Natural killer cell (primary cell): ENCODE results near the gene UTP11. TPM values are rescaled to one million over a fixed set of nuclear protein-coding genes. Genes with fewer than 3 reads are reported as not detected.
A peak's percentile ranks its signal among the peaks of the same experiment; 100 is the strongest.

Source experiments
- ATAC-seq, 3 donors: fragments of 150-1000 bp in 2 of 3; fragments of 200-7000 bp in 1 of 3; cut with Tn5 transposase; 1 replicate in 1 of 3; 2 replicates in 2 of 3; pipeline ENCODE4 v1.10.0; 2021; ENCODE audit warnings: mild to moderate bottlenecking in 2 of 3, moderate library complexity in 2 of 3
- DNase-seq, 2 donors: peaks; one replicate each; pipeline versions ENCODE4 v3.0.0 to v3.0.0-alpha.2; 2013 to 2021; ENCODE audit warnings: mixed read lengths in 1 of 2
- H3K27ac ChIP-seq: one replicate; pipeline ENCODE4 v1.5.1; 2013; ENCODE audit warnings: mild to moderate bottlenecking, low read length
- H3K27me3 ChIP-seq: one replicate; pipeline ENCODE4 v1.6.1; 2013; ENCODE audit warnings: low read length; ENCODE audit not compliant: control insufficient read depth, insufficient read depth
- H3K36me3 ChIP-seq: one replicate; pipeline ENCODE4 v1.6.1; 2013; ENCODE audit warnings: low read length; ENCODE audit not compliant: control insufficient read depth, insufficient read depth
- H3K4me1 ChIP-seq: one replicate; pipeline ENCODE4 v1.6.1; 2013; ENCODE audit warnings: low read length; ENCODE audit not compliant: control insufficient read depth, insufficient read depth
- H3K4me3 ChIP-seq: one replicate; pipeline ENCODE4 v1.5.1; 2013; ENCODE audit warnings: low read length
- H3K9me3 ChIP-seq: one replicate; pipeline ENCODE4 v1.6.1; 2013; ENCODE audit warnings: low read length; ENCODE audit not compliant: control insufficient read depth, insufficient read depth
- H3K27ac Mint-ChIP-seq, 2 donors: one replicate each; pipeline ENCODE4 v1.8.0; 2022; ENCODE audit warnings: mild to moderate bottlenecking in 2 of 2, mixed read lengths in 2 of 2, moderate library complexity in 1 of 2
- H3K27me3 Mint-ChIP-seq, 2 donors: one replicate each; pipeline ENCODE4 v1.8.0; 2022; ENCODE audit warnings: low read depth in 2 of 2, mixed read lengths in 2 of 2
- H3K36me3 Mint-ChIP-seq: one replicate; pipeline ENCODE4 v1.8.0; 2022; ENCODE audit warnings: mixed read lengths
- H3K4me1 Mint-ChIP-seq, 2 donors: one replicate each; pipeline ENCODE4 v1.8.0; 2022; ENCODE audit warnings: mixed read lengths in 2 of 2
- H3K4me3 Mint-ChIP-seq: one replicate; pipeline ENCODE4 v1.8.0; 2022; ENCODE audit warnings: mild to moderate bottlenecking, moderate library complexity, mixed read lengths
- H3K9me3 Mint-ChIP-seq, 2 donors: one replicate each; pipeline ENCODE4 v1.8.0; 2022; ENCODE audit warnings: mixed read lengths in 2 of 2
- CTCF ChIP-seq: fragments of 200-600 bp; IDR thresholded peaks from one replicate; pipeline ENCODE4 v1.8.0; 2022; ENCODE audit warnings: antibody characterized with exemption
- WGBS: methylation state at CpG from one replicate; pipeline ENCODE4 v1.1.7; 2013; ENCODE audit warnings: missing lambda C conversion rate; ENCODE audit not compliant: insufficient coverage; 5-methylcytosine and 5-hydroxymethylcytosine counted together
- intact Hi-C: fragments of 100-400 bp; cut with micrococcal nuclease; formaldehyde crosslinking; loops from one replicate; pipeline ENCODE4 v1.14.2; 2022
- total RNA-seq, 4 donors: library from RNA; stranded (reverse); fragments of 120-200 nt in 1 of 4; gene quantifications; one replicate each; pipeline versions ENCODE4 v1.2.3 to v1.2.4, GENCODE V29; 2013 to 2022

Gene UTP11
- total RNA-seq, 3 donors from 2014 or later (not counting 1 experiment from before 2014, with no cell fraction given), result 13.4 to 20.7 (median 19.2) TPM

GRCh38 chr1:38044221-38045215 is 32.0 kb downstream of the UTP11 start:
- ATAC-seq, result no peak
- H3K4me3 Mint-ChIP-seq, result peak overlapping the region; percentile 81
- peaks cover 9 to 22% of the 10 kb centered on the region in 2 donors for H3K4me1 Mint-ChIP-seq
- no peak overlapping the region for H3K27ac Mint-ChIP-seq
- Histone ChIP-seq H3K36me3 (no peaks in the 10 kb centered on the region), H3K9me3 (no peaks in the 10 kb centered on the region), H3K27me3 (peaks cover 35% of the 10 kb centered on the region), H3K27ac (no peak overlapping the region), H3K4me3 (no peak overlapping the region), H3K4me1 (peaks cover 22% of the 10 kb centered on the region)
- H3K36me3 Mint-ChIP-seq, result no peaks in the 10 kb centered on the region
- no peak for TF ChIP-seq CTCF
- peaks cover 24 to 44% of the 10 kb centered on the region in 2 donors for H3K27me3 Mint-ChIP-seq
- 4% methylated on average over 70 of the region's 70 CpGs for WGBS
- no peak for DNase-seq
- no peaks in the 10 kb centered on the region for H3K9me3 Mint-ChIP-seq
- intact Hi-C loops, result no loop called here

- H3K9me3 ChIP-seq, result no peaks in the 10 kb centered on the region
- peaks cover 24 to 34% of the 10 kb centered on the region in 2 donors for H3K27me3 Mint-ChIP-seq
- TF ChIP-seq CTCF, result no peak
- H3K36me3 Mint-ChIP-seq, result no peaks in the 10 kb centered on the region
- peak in 1 of 2 donors; percentile 23 for DNase-seq
- 5% methylated on average over 115 of the region's 115 CpGs for WGBS
- H3K4me3 ChIP-seq, result peak overlapping the region; percentile 7
- peak overlapping the region; percentile 53 for H3K4me3 Mint-ChIP-seq
- no peak overlapping the region for H3K27ac ChIP-seq
- no peaks in the 10 kb centered on the region for H3K36me3 ChIP-seq
- H3K4me1 Mint-ChIP-seq, result peaks cover 9 to 22% of the 10 kb centered on the region in 2 donors
- no peak overlapping the region for H3K27ac Mint-ChIP-seq
- ATAC-seq, result no peak
- no peaks in the 10 kb centered on the region for H3K9me3 Mint-ChIP-seq
- intact Hi-C loops, result no loop called here
- peaks cover 35% of the 10 kb centered on the region for H3K27me3 ChIP-seq
- H3K4me1 ChIP-seq, result peaks cover 22% of the 10 kb centered on the region
These were observed 33.1 kb downstream of the UTP11 start for GRCh38 chr1:38045401-38046332.

GRCh38 chr1:38046333-38046883 is 33.9 kb downstream of the UTP11 start, which contains the start of gene POU3F1:
Gene POU3F1, minus strand, starts transcription at chr1:38046793. Its CDS starts 50 bp downstream, at chr1:38046743.
- Mint-ChIP-seq H3K4me3 (peak within 1 kb of the TSS; percentile 86), H3K9me3 (no peaks in the 10 kb centered on the region), H3K4me1 (peaks cover 9 to 22% of the 10 kb centered on the region in 2 donors), H3K27ac (no peak within 1 kb of the TSS), H3K36me3 (no peaks in the 10 kb centered on the region), H3K27me3 (peaks cover 21 to 36% of the 10 kb centered on the region in 2 donors)
- Histone ChIP-seq H3K27ac (no peak within 1 kb of the TSS), H3K36me3 (no peaks in the 10 kb centered on the region), H3K4me1 (peaks cover 22% of the 10 kb centered on the region), H3K9me3 (no peaks in the 10 kb centered on the region), H3K27me3 (peaks cover 35% of the 10 kb centered on the region), H3K4me3 (peak within 1 kb of the TSS; percentile 31)
- DNase-seq (peak in 1 of 2 donors; percentile 45), ATAC-seq (peak; percentile 8 to 23 (median 9))
- TF ChIP-seq CTCF, result no peak
- intact Hi-C loops, result no loop called here
- WGBS, result under 1% methylated on average over 92 of the region's 92 CpGs
